OCI-LY7 (cell line): ENCODE measurements around the gene METTL24. TPM values are rescaled to one million over a fixed set of nuclear protein-coding genes. Genes with fewer than 3 reads are reported as not detected.

Experiments
- BruUV-seq: library from RNA; stranded (reverse); fragments of 400-500 nt; replicated peaks from 2 replicates; lab custom pipeline; 2021; lab: Mats Ljungman, UMichigan
- CTCF ChIA-PET: fragments of 300-600 bp; sonication (Branson Sonifier 250); formaldehyde crosslinking; loops from one replicate; lab custom pipeline; 2022; ENCODE audit warnings: antibody characterized with exemption; ENCODE audit not compliant: unreplicated experiment; lab: Charles Lee
- POLR2A ChIA-PET: fragments of 300-600 bp; sonication (Branson Sonifier 250); formaldehyde crosslinking; loops from one replicate; lab custom pipeline; 2022; ENCODE audit warnings: antibody characterized with exemption; lab: Charles Lee
- DNase-seq: peaks from one replicate; pipeline ENCODE4 v3.0.0-alpha.2; 2015; ENCODE audit warnings: low spot score
- H2AFZ ChIP-seq: fragments of 200-600 bp; sonication (generic), shearing (Covaris generic); 2 replicates; pipeline ENCODE4 v1.6.1; 2014; ENCODE audit warnings: mild to moderate bottlenecking, antibody characterized with exemption, low read length, moderate library complexity
- H3K27ac ChIP-seq: fragments of 200-600 bp; sonication (generic); 2 replicates; pipeline ENCODE4 v1.5.1; 2014; ENCODE audit warnings: mixed run types, low read depth, mild to moderate bottlenecking, moderate library complexity, low read length, inconsistent platforms; ENCODE audit not compliant: poor library complexity, severe bottlenecking
- H3K36me3 ChIP-seq: fragments of 200-600 bp; sonication (generic); 2 replicates; pipeline ENCODE4 v1.6.1; 2014; ENCODE audit warnings: mild to moderate bottlenecking, antibody characterized with exemption, low read length, moderate library complexity, mixed read lengths; ENCODE audit not compliant: insufficient read depth
- H3K4me1 ChIP-seq: fragments of 200-600 bp; sonication (generic); 2 replicates; pipeline ENCODE4 v1.5.1; 2014; ENCODE audit warnings: mild to moderate bottlenecking, low read length; ENCODE audit not compliant: insufficient read depth, poor library complexity, severe bottlenecking
- H3K4me2 ChIP-seq: fragments of 200-600 bp; sonication (generic); 2 replicates; pipeline ENCODE4 v1.6.1; 2014; ENCODE audit warnings: mild to moderate bottlenecking, low read length
- H3K4me3 ChIP-seq: fragments of 200-600 bp; sonication (generic); 2 replicates; pipeline ENCODE4 v1.5.1; 2014; ENCODE audit warnings: mild to moderate bottlenecking, low read depth, low read length; ENCODE audit not compliant: poor library complexity, severe bottlenecking
- H3K79me2 ChIP-seq: fragments of 200-600 bp; sonication (generic); 2 replicates; pipeline ENCODE4 v1.6.1; 2016; ENCODE audit warnings: low read depth, mild to moderate bottlenecking, low read length, moderate library complexity, mixed read lengths; ENCODE audit not compliant: insufficient read depth
- H3K9me2 ChIP-seq: fragments of 200-600 bp; sonication (generic); 2 replicates; pipeline ENCODE4 v1.6.1; 2016; ENCODE audit warnings: mild to moderate bottlenecking, low read length, mixed read lengths; ENCODE audit not compliant: insufficient read depth
- H3K9me3 ChIP-seq: fragments of 200-600 bp; sonication (generic); 2 replicates; pipeline ENCODE4 v1.6.1; 2014; ENCODE audit warnings: mild to moderate bottlenecking, mixed run types, low read length, mixed read lengths
- H4K20me1 ChIP-seq: fragments of 200-600 bp; sonication (generic); 2 replicates; pipeline ENCODE4 v1.6.1; 2014; ENCODE audit warnings: mild to moderate bottlenecking, antibody characterized with exemption, low read length, moderate library complexity, mixed read lengths; ENCODE audit not compliant: insufficient read depth
- EZH2phosphoT487 ChIP-seq: fragments of 200-600 bp; sonication (generic); IDR thresholded peaks from 2 replicates; pipeline ENCODE4 v1.6.1; 2018; ENCODE audit warnings: low read depth, borderline replicate concordance, mild to moderate bottlenecking, mixed run types, antibody characterized with exemption, low read length, moderate library complexity, mixed read lengths
- intact Hi-C: fragments of 100-400 bp; cut with micrococcal nuclease; formaldehyde crosslinking; loops from one replicate; pipeline ENCODE4 v1.10.0; 2022; ENCODE audit not compliant: unreplicated experiment
- total RNA-seq, 2 experiments: library from RNA; depleted of rRNA in 1 of 2; stranded (reverse); fragments of >200 nt in 1 of 2; shearing (Covaris generic) in 1 of 2; gene quantifications; 2 replicates each; pipeline ENCODE4 v1.2.3, GENCODE V29; 2014 to 2022
- TF ChIP-seq, protein P1 (sequence below): fragments of 200-600 bp; sonication (generic); conservative IDR thresholded peaks from 2 replicates; pipeline ENCODE4 v1.5.1; 2014; ENCODE audit warnings: mild to moderate bottlenecking, antibody characterized with exemption, low read length, moderate library complexity, mixed read lengths

METTL24 gene
- total RNA-seq, 2 experiments from 2014 or later, result not detected

DNA sequence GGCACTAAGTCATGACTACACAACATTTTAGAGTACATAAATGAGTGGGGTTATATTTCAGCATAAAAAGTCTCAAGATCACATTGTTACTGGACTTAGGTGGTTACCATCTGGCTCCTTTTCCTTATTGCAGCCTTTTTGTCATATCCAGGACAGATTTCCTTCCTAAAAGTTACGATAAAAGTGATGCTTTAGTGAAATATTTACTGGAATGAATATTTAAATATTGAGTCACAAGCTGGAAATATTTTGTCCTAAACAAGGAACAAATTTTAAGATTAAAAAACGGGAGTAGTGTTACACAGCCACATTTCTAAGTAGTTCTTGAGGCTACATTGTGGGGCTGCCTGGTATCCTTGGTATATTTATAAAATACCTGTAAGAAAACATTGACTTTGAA lies 125.7 kb downstream of the METTL24 start:
- Histone ChIP-seq H3K79me2 (no peaks in the 10 kb centered on the region), H4K20me1 (no peaks in the 10 kb centered on the region), H3K9me3 (no peaks in the 10 kb centered on the region), H3K36me3 (peaks cover 33% of the 10 kb centered on the region), H3K4me1 (peaks cover 12% of the 10 kb centered on the region), H3K4me2 (no peak overlapping the region), H2AFZ (no peak overlapping the region), H3K9me2 (no peaks in the 10 kb centered on the region; the same call in 1 of the 2 replicates), H3K4me3 (no peak overlapping the region), H3K27ac (no peak overlapping the region)
- TF ChIP-seq EZH2phosphoT487, result no peak
- TF ChIP-seq, protein P1, sequence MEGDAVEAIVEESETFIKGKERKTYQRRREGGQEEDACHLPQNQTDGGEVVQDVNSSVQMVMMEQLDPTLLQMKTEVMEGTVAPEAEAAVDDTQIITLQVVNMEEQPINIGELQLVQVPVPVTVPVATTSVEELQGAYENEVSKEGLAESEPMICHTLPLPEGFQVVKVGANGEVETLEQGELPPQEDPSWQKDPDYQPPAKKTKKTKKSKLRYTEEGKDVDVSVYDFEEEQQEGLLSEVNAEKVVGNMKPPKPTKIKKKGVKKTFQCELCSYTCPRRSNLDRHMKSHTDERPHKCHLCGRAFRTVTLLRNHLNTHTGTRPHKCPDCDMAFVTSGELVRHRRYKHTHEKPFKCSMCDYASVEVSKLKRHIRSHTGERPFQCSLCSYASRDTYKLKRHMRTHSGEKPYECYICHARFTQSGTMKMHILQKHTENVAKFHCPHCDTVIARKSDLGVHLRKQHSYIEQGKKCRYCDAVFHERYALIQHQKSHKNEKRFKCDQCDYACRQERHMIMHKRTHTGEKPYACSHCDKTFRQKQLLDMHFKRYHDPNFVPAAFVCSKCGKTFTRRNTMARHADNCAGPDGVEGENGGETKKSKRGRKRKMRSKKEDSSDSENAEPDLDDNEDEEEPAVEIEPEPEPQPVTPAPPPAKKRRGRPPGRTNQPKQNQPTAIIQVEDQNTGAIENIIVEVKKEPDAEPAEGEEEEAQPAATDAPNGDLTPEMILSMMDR, result no peak
- CTCF ChIA-PET, result no interaction called here
- POLR2A ChIA-PET, result interaction anchor here (0.9 to 2.0 kb wide), 2 partner anchors 9 to 103 kb away, joined by 3 to 7 read pairs; no protein-coding TSS in a partner anchor
- no TSS peak for BruUV-seq
- intact Hi-C loops, result no loop called here
- no peak for DNase-seq

DNA sequence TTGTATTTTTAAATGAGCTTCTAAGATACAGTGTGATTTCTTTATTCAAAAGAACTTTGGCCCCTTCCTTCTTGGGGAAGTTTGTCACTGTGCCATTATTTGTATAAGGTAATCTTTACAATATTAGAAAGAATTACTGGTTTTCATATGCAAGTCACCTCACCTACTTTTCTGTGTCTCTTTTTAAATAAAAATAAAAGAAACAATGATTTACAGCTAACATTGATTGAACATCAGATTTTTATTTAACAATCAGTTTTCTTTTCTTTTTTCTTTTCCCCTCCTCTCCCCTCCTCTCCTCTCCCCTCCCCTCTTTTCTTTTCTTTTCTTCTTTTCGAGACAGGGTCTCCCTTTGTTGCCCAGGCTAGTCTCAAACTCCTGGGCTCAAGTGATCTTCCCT lies 131.9 kb downstream of the METTL24 start:
- Histone ChIP-seq H3K4me2 (no peak overlapping the region), H3K9me2 (no peaks in the 10 kb centered on the region), H3K36me3 (peaks cover 71% of the 10 kb centered on the region), H4K20me1 (no peaks in the 10 kb centered on the region), H3K4me3 (no peak overlapping the region), H3K79me2 (no peaks in the 10 kb centered on the region), H3K9me3 (no peaks in the 10 kb centered on the region), H2AFZ (no peak overlapping the region), H3K4me1 (no peaks in the 10 kb centered on the region), H3K27ac (no peak overlapping the region)
- ChIA-PET CTCF (no interaction called here), POLR2A (interaction anchor here (0.8 to 1.1 kb wide), 3 partner anchors 9 to 18 kb away, joined by 3 to 4 read pairs (median 3); no protein-coding TSS in a partner anchor)
- no peak for DNase-seq
- TF ChIP-seq, protein P1, result no peak
- no peak for TF ChIP-seq EZH2phosphoT487
- no TSS peak for BruUV-seq
- intact Hi-C loops, result no loop called here

DNA sequence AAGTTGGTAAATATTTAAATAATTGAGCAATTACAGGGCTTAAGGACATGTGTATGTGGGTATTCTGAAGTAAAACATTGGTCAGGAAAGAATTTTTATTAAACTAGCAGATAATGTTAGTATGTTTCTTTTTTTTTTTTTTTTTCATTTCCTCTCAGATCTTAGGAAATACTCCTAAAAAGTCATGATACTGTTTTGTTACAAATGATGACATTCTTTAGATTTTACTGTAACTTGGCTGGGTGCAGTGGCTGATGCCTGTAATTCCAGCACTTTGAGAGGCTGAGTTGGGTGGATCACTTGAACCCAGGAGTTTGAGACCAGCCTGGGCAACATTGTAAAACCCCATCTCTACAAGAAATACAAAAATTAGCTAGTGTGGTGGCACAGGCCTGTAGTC lies 136.4 kb downstream of the METTL24 start:
- BruUV-seq, result no TSS peak
- CTCF ChIA-PET, result no interaction called here
- no peaks in the 10 kb centered on the region for H3K79me2 ChIP-seq
- POLR2A ChIA-PET, result no interaction called here
- no peak overlapping the region for H3K4me3 ChIP-seq
- intact Hi-C loops, result no loop called here
- no peak overlapping the region for H3K4me2 ChIP-seq
- H3K4me1 ChIP-seq, result no peaks in the 10 kb centered on the region
- H3K27ac ChIP-seq, result no peak overlapping the region
- H4K20me1 ChIP-seq, result no peaks in the 10 kb centered on the region
- H3K36me3 ChIP-seq, result peaks cover 88% of the 10 kb centered on the region
- TF ChIP-seq, protein P1, result no peak
- no peak for TF ChIP-seq EZH2phosphoT487
- H3K9me3 ChIP-seq, result no peaks in the 10 kb centered on the region
- no peak overlapping the region for H2AFZ ChIP-seq
- no peaks in the 10 kb centered on the region for H3K9me2 ChIP-seq
- DNase-seq, result no peak
